ENCODE results near the gene ZMYND15.

Gene ZMYND15

DNA sequence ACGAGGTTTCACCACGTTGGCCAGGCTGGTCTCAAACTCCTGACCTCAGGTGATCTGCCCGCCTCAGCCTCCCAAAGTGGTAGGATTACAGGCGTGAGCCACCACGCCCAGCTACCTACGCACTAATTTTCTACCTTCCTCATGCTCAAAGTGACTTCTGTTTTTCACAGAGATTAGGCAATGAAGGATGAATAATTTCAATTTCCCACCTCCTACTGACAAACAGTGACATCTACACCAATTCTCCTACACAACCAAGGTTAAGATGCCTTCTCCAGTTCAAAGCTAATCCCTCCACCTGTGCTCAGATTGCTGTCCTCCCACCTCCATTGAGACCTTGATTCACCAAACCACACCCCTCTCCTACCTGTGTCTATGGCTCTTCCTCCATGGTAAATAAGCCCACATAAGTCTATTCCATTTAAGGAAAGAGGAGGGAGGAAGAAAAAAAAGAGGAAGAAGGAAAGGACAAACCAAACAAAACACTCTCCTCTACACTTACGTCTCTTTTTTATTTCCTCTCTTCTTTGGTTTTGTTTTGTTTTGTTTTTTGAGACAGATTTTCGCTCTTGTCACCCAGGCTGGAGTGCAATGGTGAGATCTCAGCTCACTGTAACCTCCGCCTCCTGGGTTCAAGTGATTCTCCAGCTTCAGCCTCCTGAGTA is 13.9 kb upstream of the ZMYND15 start:
- peak overlapping the region; percentile 100 for H3K27ac ChIP-seq
- H3K27me3 ChIP-seq, result no peaks in the 10 kb centered on the region
- H3K36me3 ChIP-seq, result peaks cover 13% of the 10 kb centered on the region
- peak overlapping the region; percentile 20 to 28 for H3K4me3 ChIP-seq (ENCODE audit: low read depth in 1 of 2, low read length in 1 of 2)
- no peaks in the 10 kb centered on the region for H3K9me3 ChIP-seq
- TF ChIP-seq, protein P1, sequence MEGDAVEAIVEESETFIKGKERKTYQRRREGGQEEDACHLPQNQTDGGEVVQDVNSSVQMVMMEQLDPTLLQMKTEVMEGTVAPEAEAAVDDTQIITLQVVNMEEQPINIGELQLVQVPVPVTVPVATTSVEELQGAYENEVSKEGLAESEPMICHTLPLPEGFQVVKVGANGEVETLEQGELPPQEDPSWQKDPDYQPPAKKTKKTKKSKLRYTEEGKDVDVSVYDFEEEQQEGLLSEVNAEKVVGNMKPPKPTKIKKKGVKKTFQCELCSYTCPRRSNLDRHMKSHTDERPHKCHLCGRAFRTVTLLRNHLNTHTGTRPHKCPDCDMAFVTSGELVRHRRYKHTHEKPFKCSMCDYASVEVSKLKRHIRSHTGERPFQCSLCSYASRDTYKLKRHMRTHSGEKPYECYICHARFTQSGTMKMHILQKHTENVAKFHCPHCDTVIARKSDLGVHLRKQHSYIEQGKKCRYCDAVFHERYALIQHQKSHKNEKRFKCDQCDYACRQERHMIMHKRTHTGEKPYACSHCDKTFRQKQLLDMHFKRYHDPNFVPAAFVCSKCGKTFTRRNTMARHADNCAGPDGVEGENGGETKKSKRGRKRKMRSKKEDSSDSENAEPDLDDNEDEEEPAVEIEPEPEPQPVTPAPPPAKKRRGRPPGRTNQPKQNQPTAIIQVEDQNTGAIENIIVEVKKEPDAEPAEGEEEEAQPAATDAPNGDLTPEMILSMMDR (IDR thresholded peaks at IDR 0.05), result peak; percentile 59
- peaks cover 59 to 73% of the 10 kb centered on the region in 2 experiments for H3K4me1 ChIP-seq (ENCODE audit: control insufficient read depth in 1 of 2, insufficient read depth in 1 of 2, low read depth in 1 of 2, low read length in 1 of 2)

DNA sequence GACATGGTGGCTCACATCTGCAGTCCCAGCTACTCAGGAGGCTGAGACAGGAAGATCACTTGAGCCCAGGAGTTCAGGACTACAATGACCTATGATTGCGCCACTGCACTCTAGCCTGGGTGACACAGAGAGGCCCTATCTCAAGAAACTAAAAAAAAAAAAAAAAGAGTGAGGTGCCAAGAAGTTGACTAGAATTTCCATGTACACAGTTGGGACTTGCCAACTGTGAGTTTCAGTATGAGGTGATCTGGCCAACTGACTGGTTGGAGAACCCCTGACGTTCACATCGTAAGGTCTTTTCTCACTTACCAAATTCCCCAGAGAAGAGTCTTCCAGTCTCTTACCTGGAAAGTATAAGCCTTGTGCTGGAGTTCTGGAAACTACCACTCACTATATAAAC is 11.5 kb upstream of the ZMYND15 start:
- Histone ChIP-seq H3K27ac (peak overlapping the region; percentile 100), H3K27me3 (no peaks in the 10 kb centered on the region), H3K36me3 (no peaks in the 10 kb centered on the region), H3K4me1 (ENCODE audit: control insufficient read depth in 1 of 2, insufficient read depth in 1 of 2, low read depth in 1 of 2, low read length in 1 of 2) (peaks cover 83 to 85% of the 10 kb centered on the region in 2 experiments), H3K9me3 (no peaks in the 10 kb centered on the region), H3K4me3 (ENCODE audit: low read depth in 1 of 2, low read length in 1 of 2) (peak overlapping the region in 1 of 2 experiments; percentile 20)
- TF ChIP-seq, protein P1 (IDR thresholded peaks at IDR 0.05), result no peak

DNA sequence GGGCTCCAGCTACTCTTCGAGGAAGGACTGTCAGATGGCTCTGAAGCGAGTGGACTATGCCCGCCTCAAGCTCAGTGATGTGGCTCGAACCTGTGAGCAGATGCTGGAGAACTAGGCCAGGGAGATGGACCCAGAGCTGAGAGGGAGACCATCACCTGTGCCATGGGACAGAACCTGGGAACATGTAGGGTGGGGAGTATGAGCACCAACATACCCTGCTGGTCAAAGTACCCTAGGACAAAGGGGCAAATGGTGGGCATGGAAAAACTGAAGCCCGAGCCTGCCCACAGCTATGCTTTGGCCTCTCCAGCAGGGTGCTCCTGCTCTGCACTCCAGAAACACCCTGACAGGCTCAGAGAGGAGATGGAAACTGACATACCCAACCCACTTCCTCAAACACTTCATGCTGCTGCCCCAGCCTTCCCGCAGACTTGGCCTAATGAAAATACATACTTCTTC is 6.5 kb upstream of the ZMYND15 start:
- peaks cover 80 to 82% of the 10 kb centered on the region in 2 experiments for H3K4me1 ChIP-seq (ENCODE audit: control insufficient read depth in 1 of 2, insufficient read depth in 1 of 2, low read depth in 1 of 2, low read length in 1 of 2)
- H3K27ac ChIP-seq, result peak overlapping the region; percentile 94
- H3K27me3 ChIP-seq, result peaks cover 14% of the 10 kb centered on the region
- no peaks in the 10 kb centered on the region for H3K9me3 ChIP-seq
- TF ChIP-seq, protein P1 (IDR thresholded peaks at IDR 0.05), result peak; percentile 89
- peaks cover 17% of the 10 kb centered on the region for H3K36me3 ChIP-seq
- peak overlapping the region; percentile 78 to 84 for H3K4me3 ChIP-seq (ENCODE audit: low read depth in 1 of 2, low read length in 1 of 2)

DNA sequence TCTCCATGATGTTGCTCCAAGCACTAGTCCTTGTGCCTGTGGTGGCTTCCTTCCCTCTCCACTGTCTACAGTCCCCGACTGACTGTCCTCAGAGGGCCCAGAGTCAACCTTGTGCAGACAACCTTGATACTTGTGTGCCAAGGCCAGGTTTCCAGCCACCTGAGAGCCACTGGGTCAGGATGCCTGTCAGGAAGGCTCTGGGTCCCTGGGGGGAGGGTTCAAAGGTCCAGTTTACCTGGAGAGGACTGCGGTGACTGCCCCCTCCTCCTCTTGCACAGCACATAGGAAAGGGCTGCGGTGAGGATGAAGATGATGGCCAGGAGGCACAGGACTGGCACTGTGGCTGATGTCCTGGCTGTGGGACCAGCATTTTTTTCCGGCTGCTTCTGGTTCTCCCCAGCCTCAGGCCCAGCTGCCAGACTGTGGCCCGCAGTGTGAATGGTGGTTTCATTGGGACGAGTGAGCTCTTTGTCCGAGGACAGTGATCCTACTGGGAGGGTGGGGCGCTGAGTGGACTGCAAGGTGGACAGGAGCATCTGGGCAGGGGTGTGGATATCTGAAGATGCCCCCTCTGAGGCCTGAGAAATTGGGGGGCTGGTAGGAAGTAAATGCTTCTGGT is 4.7 kb upstream of the ZMYND15 start:
- Histone ChIP-seq H3K27me3 (peaks cover 28% of the 10 kb centered on the region), H3K4me3 (ENCODE audit: low read depth in 1 of 2, low read length in 1 of 2) (peak overlapping the region in 1 of 2 experiments; percentile 34), H3K36me3 (peaks cover 17% of the 10 kb centered on the region), H3K9me3 (no peaks in the 10 kb centered on the region), H3K27ac (peak overlapping the region; percentile 94), H3K4me1 (ENCODE audit: control insufficient read depth in 1 of 2, insufficient read depth in 1 of 2, low read depth in 1 of 2, low read length in 1 of 2) (peaks cover 83 to 85% of the 10 kb centered on the region in 2 experiments)
- TF ChIP-seq, protein P1 (IDR thresholded peaks at IDR 0.05), result no peak

DNA sequence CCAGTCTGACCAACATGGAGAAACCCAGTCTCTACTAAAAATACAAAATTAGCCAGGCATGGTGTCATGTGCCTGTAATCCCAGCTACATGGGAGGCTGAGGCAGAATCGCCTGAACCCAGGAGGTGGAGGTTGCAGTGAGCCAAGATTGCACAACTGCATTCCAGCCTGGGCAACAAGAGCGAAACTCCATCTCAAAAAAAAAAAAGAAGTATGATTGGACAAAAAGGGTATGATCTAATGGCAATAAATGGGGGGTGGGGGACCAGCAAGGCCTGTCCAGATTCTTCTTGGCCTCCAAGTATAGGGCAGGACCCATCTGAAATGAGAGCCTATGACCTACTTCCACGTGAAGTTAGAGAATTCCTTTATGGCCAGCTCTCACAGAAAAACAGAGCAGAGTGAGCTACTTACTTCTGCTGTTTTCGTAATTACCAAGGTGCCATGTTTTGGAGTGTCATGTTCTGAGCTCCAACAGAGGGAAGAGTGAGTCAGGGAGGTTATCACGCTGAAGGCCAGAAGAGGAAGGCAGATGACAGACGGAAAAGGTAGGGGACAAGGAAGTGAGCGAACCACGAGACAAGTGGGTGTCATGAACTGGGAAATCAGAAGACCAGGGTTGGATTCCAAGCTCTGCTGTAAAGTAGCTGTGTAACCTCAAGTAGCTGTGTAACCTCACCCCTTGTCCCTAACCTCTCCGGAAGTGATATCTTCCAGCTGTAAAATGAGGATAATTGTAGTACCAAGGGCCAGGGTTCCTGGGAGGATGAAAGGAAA is 3.6 kb upstream of the ZMYND15 start:
- peaks cover 78 to 80% of the 10 kb centered on the region in 2 experiments for H3K4me1 ChIP-seq (ENCODE audit: control insufficient read depth in 1 of 2, insufficient read depth in 1 of 2, low read depth in 1 of 2, low read length in 1 of 2)
- H3K4me3 ChIP-seq (ENCODE audit: low read depth in 1 of 2, low read length in 1 of 2), result peak overlapping the region; percentile 2 to 34
- peaks cover 17% of the 10 kb centered on the region for H3K36me3 ChIP-seq
- peak overlapping the region; percentile 94 for H3K27ac ChIP-seq
- peaks cover 39% of the 10 kb centered on the region for H3K27me3 ChIP-seq
- no peaks in the 10 kb centered on the region for H3K9me3 ChIP-seq
- TF ChIP-seq, protein P1 (IDR thresholded peaks at IDR 0.05), result peak; percentile 44

All from neutrophil (primary cell).